Heart right ventricle (tissue), 16 donors: ENCODE results near the gene TESK1. TPM values are rescaled to one million over a fixed set of nuclear protein-coding genes. Genes with fewer than 3 reads are reported as not detected.

ENCODE experiments used
- ATAC-seq, 8 donors: fragments of 200-7000 bp; cut with Tn5 transposase; one replicate each; pipeline ENCODE4 v1.9.1; 2020; ENCODE audit warnings: mild to moderate bottlenecking in 8 of 8, moderate library complexity in 8 of 8, moderate number of reproducible peaks in 1 of 8
- DNase-seq, 2 donors: peaks; one replicate each; pipeline ENCODE4 v3.0.0-alpha.2; 2020
- H3K27ac ChIP-seq, 10 donors: fragments of 200-600 bp; sonication (generic) in 2 of 10; one replicate each; pipeline versions ENCODE4 v1.5.0 to v1.8.0; 2020 to 2022; ENCODE audit warnings: mild to moderate bottlenecking in 3 of 10
- H3K27me3 ChIP-seq, 7 donors: fragments of 200-600 bp; one replicate each; pipeline ENCODE4 v1.8.0; 2021 to 2022; ENCODE audit warnings: mild to moderate bottlenecking in 2 of 7
- H3K36me3 ChIP-seq, 9 donors: fragments of 200-600 bp; sonication (generic) in 1 of 9; one replicate each; pipeline versions ENCODE4 v1.5.0 to v1.8.0; 2020 to 2022; ENCODE audit warnings: mild to moderate bottlenecking in 2 of 9
- H3K4me1 ChIP-seq, 9 donors: fragments of 200-600 bp; sonication (generic) in 1 of 9; one replicate each; pipeline versions ENCODE4 v1.5.0 to v1.8.0; 2020 to 2022; ENCODE audit warnings: mild to moderate bottlenecking in 4 of 9
- H3K4me3 ChIP-seq, 10 donors: fragments of 200-600 bp; sonication (generic) in 2 of 10; one replicate each; pipeline versions ENCODE4 v1.5.0 to v1.8.0; 2020 to 2022; ENCODE audit warnings: mild to moderate bottlenecking in 7 of 10, moderate library complexity in 2 of 10
- H3K9me3 ChIP-seq, 11 donors: fragments of 200-600 bp in 10 of 11; sonication (generic) in 2 of 11; one replicate each; pipeline versions ENCODE4 v1.5.0 to v1.8.0; 2013 to 2022; ENCODE audit warnings: mild to moderate bottlenecking in 2 of 11, control low read depth in 1 of 11, moderate library complexity in 1 of 11
- CTCF ChIP-seq, 9 donors: fragments of 200-600 bp; sonication (generic) in 2 of 9; IDR thresholded peaks; one replicate each; pipeline versions ENCODE4 v1.5.0 to v1.8.0; 2021 to 2022; ENCODE audit warnings: antibody characterized with exemption in 9 of 9, mild to moderate bottlenecking in 5 of 9, moderate library complexity in 1 of 9
- WGBS, 2 donors: extraction: QIAGEN DNeasy Blood & Tissue Kit; methylation state at CpG; one replicate each; pipeline ENCODE4 v1.1.7; 2013; ENCODE audit warnings: inconsistent platforms in 1 of 2; 5-methylcytosine and 5-hydroxymethylcytosine counted together
- intact Hi-C, 10 donors: fragments of 100-400 bp; cut with DNase I; formaldehyde crosslinking; loops; one replicate each; pipeline versions ENCODE4 v1.11.1 to v1.14.2; 2022
- polyA plus RNA-seq, 2 donors: library from polyadenylated mRNA; stranded (reverse); fragments of 200-250 nt; gene quantifications; one replicate each; pipeline ENCODE4 v1.2.3, GENCODE V29; 2013
- total RNA-seq, 10 donors: library from RNA; stranded (reverse); fragmentation: NEBNext Ultra II Directional in 3 of 10; extraction: Animal tissue kit (Norgen Biotek cat#: 25700) in 3 of 10; gene quantifications; one replicate each; pipeline versions ENCODE4 v1.2.1 to v1.2.4, GENCODE V29; 2021 to 2023
- donor health status: Arrhythmogenic right ventricular cardiomyopathy.
- donor health status: ischemic (EF 13 %, LVEDD 7.1; RV severe dilation, severe dysfunction).
- donor health status: healthy with polysubstance abuse.
- donor health status: DM: no; HTN: yes; CAD: no.
- donor health status: DM: no; HTN: no; CAD: no.
- donor health status: ischemic (EF 25% LVEDD 6.9; RV normal size, moderate dysfunction).
- donor health status: ischemic (EF 25% LVEDD 5.7; RV mildly dilated, moderate dysfunction).
- donor health status: healthy.
- donor health status: DM: yes; HTN: yes; CAD: no.
- donor health status: Ischemic cardiomyopathy.
- donor health status: ischemic (EF 35%, LVEDD 5.7; RV mildly dilated, moderate dysfunction).
- donor health status: nonischemic (EF 11% LVEDD 7.7; RV severe dilation, severe dysfunction).
- donor health status: DM: yes; HTN: yes; CAD: no.
- donor health status: PGD.
- donor health status: ischemic (EF 29% LVEDD 5.4; RV normal size, mild dysfunction).
- donor health status: nonischemic (EF 23%, LVEDD 6.1; RV moderate dilation, normal function).

Gene TESK1
- total and polyA plus RNA-seq, 12 donors: 18.0 to 38.8 (median 24.3) TPM

- Histone ChIP-seq H3K27me3 (no peaks in the 10 kb centered on the region), H3K27ac (peak overlapping the region in 3 of 10 donors; percentile 4 to 12 (median 4)), H3K36me3 (peaks cover 0 to 75% (median 47%) of the 10 kb centered on the region in 9 donors), H3K9me3 (no peaks in the 10 kb centered on the region), H3K4me3 (no peak overlapping the region), H3K4me1 (peaks cover 13 to 43% (median 25%) of the 10 kb centered on the region in 9 donors)
- ATAC-seq: peak in 2 of 8 donors; percentile 6 to 28
- intact Hi-C loops: loop anchor here in 1 of 10 donors (10.0 kb wide), 1 partner anchor 436 kb away; no protein-coding TSS in a partner anchor
- no peak for DNase-seq
- no peak for TF ChIP-seq CTCF (IDR thresholded peaks at IDR 0.05)
- 75 to 86% methylated on average over 24 of the region's 24 CpGs for WGBS, 2 donors
These were observed 44.3 kb upstream of the TESK1 start for GRCh38 chr9:35560625-35561337.

- no peak overlapping the region for H3K4me3 ChIP-seq
- peaks cover 13 to 43% (median 25%) of the 10 kb centered on the region in 9 donors for H3K4me1 ChIP-seq
- 87 to 88% methylated on average over 6 of the region's 6 CpGs for WGBS, 2 donors
- peak in 1 of 8 donors; percentile 6 for ATAC-seq
- no peak for TF ChIP-seq CTCF (IDR thresholded peaks at IDR 0.05)
- intact Hi-C loops: loop anchor here in 1 of 10 donors (10.0 kb wide), 1 partner anchor 437 kb away; no protein-coding TSS in a partner anchor
- H3K36me3 ChIP-seq: peaks cover 0 to 66% (median 38%) of the 10 kb centered on the region in 9 donors
- H3K27ac ChIP-seq: peak overlapping the region in 2 of 10 donors; percentile 4 to 12
- no peaks in the 10 kb centered on the region for H3K27me3 ChIP-seq
- DNase-seq: no peak
- no peaks in the 10 kb centered on the region for H3K9me3 ChIP-seq
These were observed 43.4 kb upstream of the TESK1 start for GRCh38 chr9:35561468-35562261.

- DNase-seq: no peak
- peak overlapping the region in 5 of 10 donors; percentile 20 to 39 (median 28) for H3K4me3 ChIP-seq
- TF ChIP-seq CTCF (IDR thresholded peaks at IDR 0.05): no peak
- H3K4me1 ChIP-seq: peaks cover 13 to 43% (median 25%) of the 10 kb centered on the region in 9 donors
- intact Hi-C loops: loop anchor here in 1 of 10 donors (10.0 kb wide), 1 partner anchor 438 kb away; no protein-coding TSS in a partner anchor
- H3K27me3 ChIP-seq: no peaks in the 10 kb centered on the region
- H3K36me3 ChIP-seq: peaks cover 0 to 51% (median 23%) of the 10 kb centered on the region in 9 donors
- ATAC-seq: peak in 7 of 8 donors; percentile 14 to 49 (median 27)
- H3K9me3 ChIP-seq: no peaks in the 10 kb centered on the region
- peak overlapping the region; percentile 13 to 70 (median 56) for H3K27ac ChIP-seq
- 80 to 84% methylated on average over 20 of the region's 20 CpGs for WGBS, 2 donors
These were observed 41.9 kb upstream of the TESK1 start for GRCh38 chr9:35562895-35563780.
